ENCODE results near the gene TPK1.
"Not testable (repeated sequence)": the region's sequence is repeated elsewhere in the genome, so short reads cannot be mapped to it uniquely, and the experiment has no call there.

Gene TPK1

DNA sequence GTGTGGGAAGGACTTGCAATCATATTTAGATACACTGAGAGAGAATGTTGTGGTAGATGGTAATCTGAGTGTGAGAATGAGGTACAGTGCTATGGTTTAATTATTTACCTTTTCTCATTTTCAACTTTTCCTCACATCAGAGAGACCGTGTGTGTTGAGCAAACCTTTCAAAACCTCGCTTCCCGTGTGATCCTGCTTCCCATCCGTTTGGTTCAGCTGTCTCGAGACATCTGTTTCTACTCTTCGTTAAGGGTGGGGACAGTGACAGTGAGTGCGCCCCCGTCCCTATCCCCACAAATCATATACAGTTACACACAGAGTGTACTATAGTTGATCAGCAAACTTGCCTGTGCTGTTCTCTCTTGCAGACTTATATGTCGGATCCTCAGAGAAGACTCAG is 399.4 kb downstream of the TPK1 start:
- DNase-seq (ENCODE audit: low spot score): no peak
- in situ Hi-C loops (cut with MboI; ENCODE audit: low pct_unique_long_range_greater_than_20kb, low sequenced_read_pairs, unreplicated experiment): no loop called here
- TF ChIP-seq, protein P1, sequence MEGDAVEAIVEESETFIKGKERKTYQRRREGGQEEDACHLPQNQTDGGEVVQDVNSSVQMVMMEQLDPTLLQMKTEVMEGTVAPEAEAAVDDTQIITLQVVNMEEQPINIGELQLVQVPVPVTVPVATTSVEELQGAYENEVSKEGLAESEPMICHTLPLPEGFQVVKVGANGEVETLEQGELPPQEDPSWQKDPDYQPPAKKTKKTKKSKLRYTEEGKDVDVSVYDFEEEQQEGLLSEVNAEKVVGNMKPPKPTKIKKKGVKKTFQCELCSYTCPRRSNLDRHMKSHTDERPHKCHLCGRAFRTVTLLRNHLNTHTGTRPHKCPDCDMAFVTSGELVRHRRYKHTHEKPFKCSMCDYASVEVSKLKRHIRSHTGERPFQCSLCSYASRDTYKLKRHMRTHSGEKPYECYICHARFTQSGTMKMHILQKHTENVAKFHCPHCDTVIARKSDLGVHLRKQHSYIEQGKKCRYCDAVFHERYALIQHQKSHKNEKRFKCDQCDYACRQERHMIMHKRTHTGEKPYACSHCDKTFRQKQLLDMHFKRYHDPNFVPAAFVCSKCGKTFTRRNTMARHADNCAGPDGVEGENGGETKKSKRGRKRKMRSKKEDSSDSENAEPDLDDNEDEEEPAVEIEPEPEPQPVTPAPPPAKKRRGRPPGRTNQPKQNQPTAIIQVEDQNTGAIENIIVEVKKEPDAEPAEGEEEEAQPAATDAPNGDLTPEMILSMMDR (IDR thresholded peaks at IDR 0.05; ENCODE audit: extremely low read depth, insufficient read depth, missing control alignments): no peak

DNA sequence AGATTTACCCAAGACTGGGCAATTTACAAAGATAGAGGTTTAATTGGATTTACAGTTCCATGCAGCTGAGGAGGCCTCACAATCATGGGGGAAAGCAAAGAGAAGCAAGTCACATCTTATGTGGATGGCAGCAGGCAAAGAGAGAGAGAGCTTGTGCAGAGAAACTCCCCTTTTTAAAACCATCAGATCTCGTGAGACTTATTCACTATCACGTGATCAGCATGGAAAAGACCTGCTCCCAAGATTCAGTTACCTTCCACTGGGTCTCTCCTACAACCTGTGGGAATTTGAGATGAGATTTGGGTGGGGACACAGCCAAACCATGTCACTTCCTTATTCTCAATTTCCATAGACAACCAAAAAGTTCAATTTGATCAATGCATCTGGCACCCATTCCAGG is 407.4 kb downstream of the TPK1 start:
- no peak for DNase-seq (ENCODE audit: low spot score)
- in situ Hi-C loops (cut with MboI; ENCODE audit: low pct_unique_long_range_greater_than_20kb, low sequenced_read_pairs, unreplicated experiment): no loop called here
- TF ChIP-seq, protein P1 (IDR thresholded peaks at IDR 0.05; ENCODE audit: extremely low read depth, insufficient read depth, missing control alignments): no peak

- in situ Hi-C loops (cut with MboI; ENCODE audit: low pct_unique_long_range_greater_than_20kb, low sequenced_read_pairs, unreplicated experiment): not testable (repeated sequence)
Observed at GRCh38 chr7:144427539-144427938, 408.3 kb downstream of the TPK1 start.

GRCh38 chr7:144418931-144419330 is 416.9 kb downstream of the TPK1 start:
- in situ Hi-C loops (cut with MboI; ENCODE audit: low pct_unique_long_range_greater_than_20kb, low sequenced_read_pairs, unreplicated experiment); DNase-seq (ENCODE audit: low spot score): not testable (repeated sequence)

More at GRCh38 chr7:144427539-144427938, 408.3 kb downstream of the TPK1 start:
- not testable (repeated sequence) for DNase-seq (ENCODE audit: low spot score)

GRCh38 chr7:144416341-144416740 is 419.5 kb downstream of the TPK1 start:
- no peak for DNase-seq (ENCODE audit: low spot score)
- TF ChIP-seq, protein P1 (IDR thresholded peaks at IDR 0.05; ENCODE audit: extremely low read depth, insufficient read depth, missing control alignments): no peak
- in situ Hi-C loops (cut with MboI; ENCODE audit: low pct_unique_long_range_greater_than_20kb, low sequenced_read_pairs, unreplicated experiment): no loop called here

DNA sequence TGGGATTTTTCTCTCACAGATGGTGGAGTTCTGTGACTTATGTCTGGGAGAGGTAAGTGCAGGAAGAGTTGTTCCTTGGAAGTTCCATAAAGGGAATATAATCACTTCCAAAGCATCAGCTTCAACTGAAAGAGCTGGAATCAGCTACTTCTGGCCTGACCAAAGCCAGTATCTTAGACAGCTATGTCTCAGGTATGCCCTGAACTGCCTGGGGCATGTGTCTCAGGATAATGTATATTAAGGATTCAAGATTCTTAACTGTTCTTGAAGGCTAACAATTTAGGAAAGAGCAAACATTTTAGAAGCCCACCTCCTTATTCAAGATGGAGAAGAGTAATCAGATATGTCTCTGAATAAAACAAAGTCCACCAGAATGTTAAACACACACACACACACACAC is 420.0 kb downstream of the TPK1 start:
- in situ Hi-C loops (cut with MboI; ENCODE audit: low pct_unique_long_range_greater_than_20kb, low sequenced_read_pairs, unreplicated experiment): no loop called here
- TF ChIP-seq, protein P1 (IDR thresholded peaks at IDR 0.05; ENCODE audit: extremely low read depth, insufficient read depth, missing control alignments): no peak
- no peak for DNase-seq (ENCODE audit: low spot score)

- TF ChIP-seq, protein P1 (IDR thresholded peaks at IDR 0.05; ENCODE audit: extremely low read depth, insufficient read depth, missing control alignments): no peak
- no peak for DNase-seq (ENCODE audit: low spot score)
- in situ Hi-C loops (cut with MboI; ENCODE audit: low pct_unique_long_range_greater_than_20kb, low sequenced_read_pairs, unreplicated experiment): no loop called here
Observed at GRCh38 chr7:144414815-144415214, 421.0 kb downstream of the TPK1 start.

DNA sequence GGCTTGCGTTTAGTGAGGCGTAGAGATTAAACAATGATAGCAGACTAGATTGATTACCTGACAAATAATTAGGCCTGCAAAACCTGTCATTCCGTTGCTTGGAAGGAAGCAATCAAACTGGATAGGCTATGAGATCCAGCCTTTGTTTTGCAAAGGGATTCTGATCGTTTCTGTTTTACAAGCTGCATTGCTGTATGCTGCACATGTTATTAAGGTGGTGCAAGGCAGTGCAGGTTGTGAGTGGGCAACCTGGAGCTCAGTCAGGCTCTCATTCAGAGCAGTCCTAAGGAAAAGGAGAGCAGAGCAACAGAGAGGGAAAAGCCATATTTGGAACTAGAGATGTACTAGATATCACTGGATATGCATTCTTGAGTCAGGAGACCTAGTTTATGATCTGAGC is 425.4 kb downstream of the TPK1 start:
- DNase-seq (ENCODE audit: low spot score): no peak
- TF ChIP-seq, protein P1 (IDR thresholded peaks at IDR 0.05; ENCODE audit: extremely low read depth, insufficient read depth, missing control alignments): no peak

More for the DNA sequence above, 425.4 kb downstream of the TPK1 start:
- in situ Hi-C loops (cut with MboI; ENCODE audit: low pct_unique_long_range_greater_than_20kb, low sequenced_read_pairs, unreplicated experiment): no loop called here
